Stimulated activated CD8-positive, alpha-beta memory T cell treated with anti-CD3 and anti-CD28 coated beads, Interleukin-2, amount 100 ng/mL, for 1 hour (primary cell): Measurements from ENCODE around the gene C11orf52.

Experiments used
- DNase-seq, 2 donors: peaks; one replicate each; pipeline ENCODE4 v3.0.0-alpha.2; 2020; ENCODE audit warnings: low read depth in 2 of 2

C11orf52 gene

GRCh38 chr11:111976119-111976766 lies 57.5 kb downstream of the C11orf52 start:
- no peak for DNase-seq
